Stimulated activated naive CD8-positive, alpha-beta T cell treated with anti-CD3 and anti-CD28 coated beads, Interleukin-15, amount 100 ng/mL, for 72 hours (primary cell): ENCODE measurements around the gene C2CD4D.
A peak's percentile ranks its signal among the peaks of the same experiment; 100 is the strongest.

Experiments used
- ATAC-seq: fragments of 150-1000 bp; cut with Tn5 transposase; 2 replicates; pipeline ENCODE4 v1.10.0; 2021; ENCODE audit warnings: mild to moderate bottlenecking, moderate library complexity
- DNase-seq, 2 donors: peaks; one replicate each; pipeline ENCODE4 v3.0.0; 2021 to 2022
- H3K27ac Mint-ChIP-seq, 2 donors: one replicate each; pipeline ENCODE4 v1.8.0; 2022; ENCODE audit warnings: mild to moderate bottlenecking in 2 of 2, mixed read lengths in 2 of 2, moderate library complexity in 2 of 2
- H3K27me3 Mint-ChIP-seq: one replicate; pipeline ENCODE4 v1.8.0; 2022; ENCODE audit warnings: mixed read lengths
- H3K4me1 Mint-ChIP-seq: one replicate; pipeline ENCODE4 v1.8.0; 2022; ENCODE audit warnings: mild to moderate bottlenecking, mixed read lengths
- H3K4me3 Mint-ChIP-seq, 2 donors: one replicate each; pipeline ENCODE4 v1.8.0; 2022; ENCODE audit warnings: mild to moderate bottlenecking in 2 of 2, mixed read lengths in 2 of 2, moderate library complexity in 1 of 2
- H3K9me3 Mint-ChIP-seq, 2 donors: one replicate each; pipeline ENCODE4 v1.8.0; 2022; ENCODE audit warnings: mixed read lengths in 2 of 2

Gene C2CD4D

DNA sequence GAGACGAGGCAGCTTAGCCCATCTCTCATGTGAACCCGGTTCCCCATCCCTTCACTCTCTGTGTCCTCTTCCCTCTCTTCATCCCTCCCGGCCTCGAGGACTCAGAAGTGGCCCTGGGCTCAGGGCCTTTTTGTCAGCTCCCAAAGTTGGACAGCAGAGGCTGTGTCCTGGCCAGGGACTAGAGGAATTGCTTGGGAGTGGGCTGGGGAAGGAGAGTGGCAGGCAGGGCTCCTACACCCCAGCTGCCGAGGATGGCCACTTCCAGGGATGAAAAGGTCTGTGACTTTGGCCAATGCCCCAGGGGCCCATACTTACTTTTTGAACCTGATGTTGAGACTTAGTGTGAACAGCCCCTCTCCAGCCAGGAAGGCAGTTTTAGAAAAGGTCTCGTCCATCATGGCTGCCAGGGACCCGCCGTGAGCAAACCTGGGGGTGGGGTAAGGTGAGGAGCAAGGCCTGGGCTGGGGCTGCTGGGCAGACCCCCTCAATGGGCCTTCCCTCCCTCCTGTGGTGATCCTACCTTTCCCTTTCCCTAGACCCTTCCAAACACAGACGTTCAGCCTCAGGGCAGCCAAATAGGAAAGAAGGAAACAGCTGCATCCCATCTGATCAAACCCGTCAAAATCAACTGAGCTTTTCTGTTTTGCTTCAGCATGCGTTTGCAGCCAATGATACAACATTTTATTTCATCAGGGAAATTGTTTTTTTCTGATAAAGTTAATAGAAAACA, 8.4 kb upstream of the C2CD4D start:
- H3K27ac Mint-ChIP-seq: no peak overlapping the region
- peaks cover 6% of the 10 kb centered on the region for H3K27me3 Mint-ChIP-seq
- no peaks in the 10 kb centered on the region for H3K9me3 Mint-ChIP-seq
- ATAC-seq: no peak
- peaks cover 17% of the 10 kb centered on the region for H3K4me1 Mint-ChIP-seq
- H3K4me3 Mint-ChIP-seq: no peak overlapping the region
- DNase-seq: no peak

GRCh38 chr1:151846686-151847237, 7.1 kb upstream of the C2CD4D start:
- H3K4me3 Mint-ChIP-seq: no peak overlapping the region
- H3K27me3 Mint-ChIP-seq: peaks cover 3% of the 10 kb centered on the region
- no peak for ATAC-seq
- H3K9me3 Mint-ChIP-seq: no peaks in the 10 kb centered on the region
- peak overlapping the region in 1 of 2 donors; percentile 40 for H3K27ac Mint-ChIP-seq
- H3K4me1 Mint-ChIP-seq: peaks cover 17% of the 10 kb centered on the region
- DNase-seq: no peak

GRCh38 chr1:151846062-151846568, 6.5 kb upstream of the C2CD4D start:
- Mint-ChIP-seq H3K4me1 (peaks cover 18% of the 10 kb centered on the region), H3K9me3 (no peaks in the 10 kb centered on the region), H3K27me3 (no peaks in the 10 kb centered on the region), H3K27ac (no peak overlapping the region), H3K4me3 (no peak overlapping the region)
- ATAC-seq (peak; percentile 47), DNase-seq (no peak)

GRCh38 chr1:151843398-151843797, 3.8 kb upstream of the C2CD4D start:
- DNase-seq: no peak
- H3K27me3 Mint-ChIP-seq: no peaks in the 10 kb centered on the region
- no peak overlapping the region for H3K4me3 Mint-ChIP-seq
- H3K9me3 Mint-ChIP-seq: no peaks in the 10 kb centered on the region
- H3K4me1 Mint-ChIP-seq: peaks cover 42% of the 10 kb centered on the region
- no peak overlapping the region for H3K27ac Mint-ChIP-seq
- ATAC-seq: no peak

DNA sequence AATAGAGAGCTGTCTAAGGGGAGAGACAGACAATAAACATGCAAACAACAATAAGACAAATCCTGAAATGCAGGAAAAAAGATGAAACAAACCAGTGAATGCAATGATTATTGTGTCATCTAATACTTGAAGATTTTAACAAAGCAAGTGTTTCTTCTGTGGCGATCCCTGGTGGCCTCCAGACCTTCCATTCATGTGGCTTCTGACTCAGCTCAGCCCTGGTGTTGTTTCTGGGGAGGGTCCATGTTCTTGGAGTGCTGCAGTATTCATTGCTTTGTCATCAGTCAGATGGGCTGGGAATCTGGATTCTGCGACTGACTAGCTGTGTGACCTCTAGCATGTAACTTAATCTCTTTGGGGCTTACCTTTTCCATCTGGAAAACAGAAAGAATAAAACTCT, 1.5 kb upstream of the C2CD4D start:
- Mint-ChIP-seq H3K4me3 (no peak overlapping the region), H3K27me3 (no peaks in the 10 kb centered on the region), H3K4me1 (peaks cover 46% of the 10 kb centered on the region), H3K27ac (no peak overlapping the region), H3K9me3 (no peaks in the 10 kb centered on the region)
- no peak for DNase-seq
- no peak for ATAC-seq

DNA sequence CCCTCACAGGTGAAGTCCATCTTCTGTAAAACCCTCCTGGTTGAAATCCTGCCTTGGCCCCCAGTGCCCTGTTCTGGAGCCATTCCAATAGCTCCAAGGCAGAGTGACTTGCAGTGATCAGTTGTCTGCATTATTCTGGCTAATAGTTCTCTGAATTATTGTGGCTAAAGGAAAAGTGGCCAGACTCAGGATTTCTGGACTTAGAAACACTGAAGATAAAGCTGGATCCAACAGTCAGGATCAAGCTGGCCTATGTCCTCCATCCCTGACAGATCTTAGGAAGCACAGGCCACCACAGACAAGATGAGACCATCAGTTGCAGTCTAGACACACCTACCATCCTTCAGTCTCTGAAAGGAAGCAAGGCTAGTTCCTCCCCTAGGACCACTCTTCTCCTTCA, 801 bp upstream of the C2CD4D start:
- H3K9me3 Mint-ChIP-seq: no peaks in the 10 kb centered on the region
- H3K27ac Mint-ChIP-seq: peak overlapping the region; percentile 4 to 44
- H3K4me3 Mint-ChIP-seq: peak overlapping the region; percentile 85 to 92
- no peaks in the 10 kb centered on the region for H3K27me3 Mint-ChIP-seq
- ATAC-seq (no peak), DNase-seq (no peak)
- H3K4me1 Mint-ChIP-seq: peaks cover 43% of the 10 kb centered on the region

GRCh38 chr1:151839082-151839412, 573 bp downstream of the C2CD4D start:
- peaks cover 56% of the 10 kb centered on the region for H3K4me1 Mint-ChIP-seq
- H3K4me3 Mint-ChIP-seq: peak overlapping the region; percentile 85 to 92
- DNase-seq (no peak), ATAC-seq (no peak)
- H3K27ac Mint-ChIP-seq: peak overlapping the region in 1 of 2 donors; percentile 88
- no peaks in the 10 kb centered on the region for H3K27me3 Mint-ChIP-seq
- H3K9me3 Mint-ChIP-seq: no peaks in the 10 kb centered on the region

DNA sequence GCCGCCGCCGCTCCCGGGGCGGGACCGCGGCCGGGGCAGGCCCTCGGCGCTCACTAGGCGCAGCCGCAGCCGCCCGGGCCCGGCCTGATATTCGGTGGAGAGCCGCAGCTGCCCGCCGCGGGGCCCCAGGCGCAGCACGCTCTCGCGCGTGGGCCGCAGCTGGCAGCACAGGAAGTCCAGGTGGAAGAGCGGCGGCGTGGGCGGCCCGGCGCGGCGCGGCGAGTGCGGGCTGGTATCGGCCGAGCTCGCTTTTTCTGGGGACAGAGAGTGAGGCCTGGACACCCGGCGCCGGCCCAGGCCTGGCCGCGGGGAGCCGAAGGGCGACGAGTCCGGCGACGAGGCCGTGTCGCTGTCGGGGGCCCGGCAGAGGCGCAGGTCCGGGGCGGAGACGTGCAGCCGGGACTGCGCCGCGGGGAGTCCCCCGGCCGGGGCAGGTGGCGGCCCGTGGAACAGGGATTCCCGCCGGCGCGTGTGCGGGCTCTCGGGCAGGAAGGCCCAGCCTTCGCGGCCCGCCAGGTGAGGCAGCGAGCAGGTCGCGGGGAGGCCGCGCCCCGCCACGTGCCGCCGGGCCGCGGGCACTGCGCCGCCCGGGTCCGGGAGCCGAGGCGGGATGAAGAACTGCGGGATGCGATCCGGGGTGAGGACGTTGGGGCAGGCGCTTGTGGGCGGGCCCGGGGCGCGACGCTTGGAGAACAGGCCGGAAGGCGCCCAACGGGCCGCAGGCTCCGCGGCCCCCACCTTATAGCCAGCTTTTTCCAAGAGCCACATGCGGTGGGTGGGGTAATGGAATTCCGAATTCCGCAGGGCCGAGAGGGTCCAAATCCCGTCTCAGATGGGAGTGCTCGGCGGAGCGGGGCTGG, 1.2 kb downstream of the C2CD4D start:
- Mint-ChIP-seq H3K9me3 (no peaks in the 10 kb centered on the region), H3K4me3 (peak overlapping the region; percentile 91 to 94), H3K27me3 (no peaks in the 10 kb centered on the region), H3K27ac (peak overlapping the region in 1 of 2 donors; percentile 88), H3K4me1 (peaks cover 62% of the 10 kb centered on the region)
- DNase-seq (peak; percentile 45 to 55), ATAC-seq (peak; percentile 31)

DNA sequence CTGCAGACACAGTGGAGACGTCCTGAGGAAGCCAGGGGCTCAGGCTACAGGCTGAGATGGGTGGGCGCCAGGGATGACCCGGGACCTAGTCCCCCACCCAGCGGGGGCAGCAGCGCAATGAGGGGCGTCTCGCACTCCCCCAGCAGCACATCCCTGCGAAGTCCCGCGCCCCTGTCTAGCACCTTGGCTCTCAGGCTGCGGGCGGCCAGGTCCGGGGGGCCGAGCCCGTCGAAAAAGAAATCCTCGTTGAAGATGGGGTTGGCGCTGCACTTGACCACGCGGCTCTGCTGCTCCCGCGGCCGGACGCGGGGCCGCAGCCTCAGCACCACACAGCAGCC, 1.8 kb downstream of the C2CD4D start:
- peak overlapping the region; percentile 95 to 99 for H3K27ac Mint-ChIP-seq
- no peaks in the 10 kb centered on the region for H3K9me3 Mint-ChIP-seq
- peaks cover 68% of the 10 kb centered on the region for H3K4me1 Mint-ChIP-seq
- no peak for DNase-seq
- H3K27me3 Mint-ChIP-seq: no peaks in the 10 kb centered on the region
- peak overlapping the region; percentile 91 to 94 for H3K4me3 Mint-ChIP-seq
- ATAC-seq: peak; percentile 1

DNA sequence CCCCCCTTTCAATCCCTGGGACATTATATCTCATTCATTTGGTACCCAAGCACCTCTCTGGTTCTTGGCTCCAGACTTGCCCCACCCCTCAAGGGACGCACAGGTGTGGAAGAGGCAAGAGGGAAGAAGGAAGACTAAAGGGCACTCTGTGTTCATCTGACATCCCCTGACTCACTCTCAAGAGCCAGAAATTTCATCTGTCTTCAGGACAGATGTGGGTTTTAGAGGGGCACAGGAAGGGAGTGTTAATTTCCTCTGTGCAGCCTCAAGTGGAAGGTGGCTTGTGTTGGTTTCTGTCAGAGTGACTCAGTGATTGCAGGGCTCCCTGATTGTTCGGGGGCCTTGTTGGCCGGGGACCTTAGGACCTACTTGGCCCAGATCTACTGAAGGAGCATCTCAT, 2.4 kb downstream of the C2CD4D start:
- Mint-ChIP-seq H3K4me1 (peaks cover 75% of the 10 kb centered on the region), H3K27me3 (no peaks in the 10 kb centered on the region), H3K9me3 (no peaks in the 10 kb centered on the region), H3K4me3 (peak overlapping the region; percentile 91 to 94), H3K27ac (peak overlapping the region; percentile 95 to 99)
- ATAC-seq (peak; percentile 54), DNase-seq (peak; percentile 42 to 61)

DNA sequence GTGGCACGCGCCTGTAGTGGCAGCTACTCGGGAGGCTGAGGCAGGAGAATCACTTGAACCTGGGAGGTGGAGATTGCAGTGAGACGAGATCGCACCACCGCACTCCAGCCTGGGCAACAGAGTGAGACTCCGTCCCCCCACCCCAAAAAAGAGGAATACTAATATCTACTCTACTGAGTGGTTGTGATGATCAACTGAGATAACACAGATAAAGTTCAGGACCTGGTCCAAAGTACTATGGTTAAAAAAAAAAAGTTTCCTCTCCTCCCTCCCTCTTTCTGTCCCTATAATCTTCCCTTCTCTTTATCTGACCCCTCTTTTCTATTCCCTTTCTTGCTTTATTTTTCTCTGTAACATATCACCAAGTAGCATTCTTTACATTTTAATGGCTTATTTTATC, 4.0 kb downstream of the C2CD4D start:
- ATAC-seq (no peak), DNase-seq (no peak)
- no peaks in the 10 kb centered on the region for H3K27me3 Mint-ChIP-seq
- H3K4me3 Mint-ChIP-seq: no peak overlapping the region
- no peaks in the 10 kb centered on the region for H3K9me3 Mint-ChIP-seq
- peaks cover 83% of the 10 kb centered on the region for H3K4me1 Mint-ChIP-seq
- no peak overlapping the region for H3K27ac Mint-ChIP-seq

DNA sequence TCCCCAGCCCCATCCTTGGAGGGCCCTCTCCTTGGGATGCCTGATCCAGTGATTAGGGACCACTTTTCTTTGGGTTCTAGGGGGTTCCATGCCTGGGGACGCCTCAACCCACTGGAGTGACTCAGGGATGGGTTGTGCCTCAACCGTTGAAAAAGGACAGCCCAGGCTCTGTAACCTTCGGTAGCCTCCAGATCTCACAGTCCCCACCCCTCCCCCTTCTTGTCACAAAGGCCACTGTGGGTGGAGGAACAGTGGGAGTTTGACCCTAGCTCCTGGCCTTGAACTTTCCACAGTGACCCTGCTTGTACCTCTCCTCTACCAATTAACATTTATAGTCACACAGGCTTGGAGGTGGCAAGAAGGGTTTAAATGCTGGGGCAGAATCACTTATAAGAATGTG, 5.4 kb downstream of the C2CD4D start:
- Mint-ChIP-seq H3K27ac (no peak overlapping the region), H3K9me3 (no peaks in the 10 kb centered on the region), H3K27me3 (no peaks in the 10 kb centered on the region), H3K4me1 (peaks cover 83% of the 10 kb centered on the region), H3K4me3 (no peak overlapping the region)
- DNase-seq (no peak), ATAC-seq (no peak)

DNA sequence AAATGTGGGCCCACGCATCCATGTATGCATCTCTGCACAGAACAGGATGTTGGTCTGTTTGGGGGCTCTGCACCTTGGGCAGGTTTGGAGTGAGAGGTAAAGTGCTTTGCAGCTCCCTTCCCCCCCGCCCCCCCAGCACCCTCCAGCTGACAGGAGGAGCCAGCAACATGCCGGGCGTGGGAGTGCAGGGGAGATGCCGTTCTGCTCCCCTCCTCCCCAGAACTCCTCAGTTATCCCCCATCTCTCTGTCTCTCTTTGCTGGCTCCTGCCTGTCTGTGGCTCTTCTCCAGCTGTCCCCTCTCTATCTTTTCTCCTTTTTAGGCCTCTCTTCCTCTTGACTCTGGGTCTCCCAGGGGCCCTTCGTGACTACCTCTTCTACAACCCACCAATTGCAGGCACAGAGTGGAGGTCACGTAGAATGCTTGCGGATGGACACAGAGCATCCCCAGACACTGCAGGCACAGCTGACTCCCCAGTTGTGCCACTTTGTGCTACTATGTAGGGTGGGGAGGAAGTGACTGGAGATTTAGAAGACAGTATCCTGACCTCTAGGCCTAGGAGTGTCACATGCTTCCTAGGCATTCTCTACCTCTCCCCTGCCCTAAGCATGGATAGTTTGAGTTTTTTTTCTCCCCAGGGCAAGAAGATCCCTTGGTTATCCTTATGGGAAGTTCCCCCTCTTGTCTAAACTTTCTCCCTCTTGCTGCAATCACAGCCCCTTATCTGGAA, 6.3 kb downstream of the C2CD4D start:
- H3K27me3 Mint-ChIP-seq: no peaks in the 10 kb centered on the region
- peaks cover 86% of the 10 kb centered on the region for H3K4me1 Mint-ChIP-seq
- ATAC-seq (no peak), DNase-seq (no peak)
- no peak overlapping the region for H3K27ac Mint-ChIP-seq
- no peak overlapping the region for H3K4me3 Mint-ChIP-seq
- no peaks in the 10 kb centered on the region for H3K9me3 Mint-ChIP-seq

DNA sequence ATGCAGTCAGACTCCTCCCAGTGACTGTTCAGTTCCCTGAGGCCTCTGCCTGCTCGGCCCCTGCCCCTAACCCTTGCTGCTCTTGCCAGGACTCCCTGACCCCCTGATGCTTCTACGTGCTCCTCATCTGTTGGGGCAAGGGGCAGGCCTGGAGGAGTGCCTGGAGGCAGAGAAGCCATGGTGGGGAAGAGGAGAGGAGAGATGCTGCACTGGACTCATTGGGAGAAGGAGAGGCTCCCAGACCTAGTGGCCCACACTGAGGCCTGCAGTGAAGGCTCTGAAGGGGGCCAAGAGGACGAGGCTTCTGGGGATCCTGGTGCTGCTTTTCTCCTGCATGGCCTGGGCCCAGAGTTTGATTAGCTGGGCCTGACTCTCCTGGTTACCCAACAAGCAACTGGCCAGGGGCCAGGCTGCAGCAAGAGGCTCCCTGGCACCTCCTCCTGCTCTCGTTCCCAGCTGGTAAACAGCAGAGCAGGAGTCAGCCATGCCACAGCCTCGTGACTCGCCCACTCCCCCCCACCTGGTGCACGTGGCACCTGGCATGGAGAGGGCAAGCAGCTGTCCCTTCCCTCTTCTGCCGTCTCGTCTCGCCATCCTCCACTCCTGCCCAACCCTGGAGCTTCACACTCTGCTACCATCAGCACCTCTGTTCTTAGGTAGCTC, 7.2 kb downstream of the C2CD4D start:
- no peak for ATAC-seq
- H3K4me1 Mint-ChIP-seq: peaks cover 89% of the 10 kb centered on the region
- no peaks in the 10 kb centered on the region for H3K9me3 Mint-ChIP-seq
- no peaks in the 10 kb centered on the region for H3K27me3 Mint-ChIP-seq
- no peak overlapping the region for H3K27ac Mint-ChIP-seq
- no peak overlapping the region for H3K4me3 Mint-ChIP-seq
- no peak for DNase-seq

GRCh38 chr1:151831605-151832004, 8.0 kb downstream of the C2CD4D start, which contains the start of gene RORC:
RORC (minus strand) TSS chr1:151831802; CDS start chr1:151831764, 38 bp downstream.
- no peaks in the 10 kb centered on the region for H3K27me3 Mint-ChIP-seq
- no peak within 1 kb of the TSS for H3K4me3 Mint-ChIP-seq
- DNase-seq (no peak), ATAC-seq (no peak)
- H3K4me1 Mint-ChIP-seq: peaks cover 86% of the 10 kb centered on the region
- no peaks in the 10 kb centered on the region for H3K9me3 Mint-ChIP-seq
- H3K27ac Mint-ChIP-seq: peak within 1 kb of the TSS in 1 of 2 donors; percentile 79
